Uterus (tissue), 2 donors: ENCODE results near the gene JTB.

Source experiments
- POLR2A ChIP-seq, 2 donors: fragments of 450-650 bp; IDR thresholded peaks; one replicate each; pipeline ENCODE4 v1.6.1; 2016; ENCODE audit warnings: antibody characterized with exemption in 2 of 2, mild to moderate bottlenecking in 1 of 2, moderate library complexity in 1 of 2
- TF ChIP-seq, protein P1 (sequence below), 4 experiments: fragments of 200-600 bp in 2 of 4; fragments of 450-650 bp in 2 of 4; sonication (generic) in 2 of 4; IDR thresholded peaks; one replicate each; pipeline ENCODE4 v1.5.1; 2016 to 2019; ENCODE audit warnings: antibody characterized with exemption in 4 of 4, mild to moderate bottlenecking in 2 of 4, moderate library complexity in 1 of 4

DNA sequence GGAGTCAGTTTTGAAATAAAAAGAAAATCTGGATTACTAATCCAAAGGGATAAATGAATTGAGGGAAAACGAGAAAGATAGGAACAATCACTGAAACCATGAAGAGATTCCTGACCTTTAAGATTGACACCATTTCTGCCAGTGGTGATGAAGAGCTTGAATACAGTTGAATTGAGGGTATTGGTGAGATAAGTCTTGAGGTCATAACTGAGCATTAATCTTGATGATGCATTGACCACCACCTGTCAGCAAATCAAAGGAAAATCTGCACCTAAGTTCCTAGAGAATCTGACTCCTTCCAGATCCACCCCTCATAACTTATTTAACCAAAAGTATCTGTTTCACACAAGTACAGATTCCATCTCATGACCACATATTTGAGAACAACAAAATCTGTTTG, 34.7 kb upstream of the JTB start:
- TF ChIP-seq, protein P1, sequence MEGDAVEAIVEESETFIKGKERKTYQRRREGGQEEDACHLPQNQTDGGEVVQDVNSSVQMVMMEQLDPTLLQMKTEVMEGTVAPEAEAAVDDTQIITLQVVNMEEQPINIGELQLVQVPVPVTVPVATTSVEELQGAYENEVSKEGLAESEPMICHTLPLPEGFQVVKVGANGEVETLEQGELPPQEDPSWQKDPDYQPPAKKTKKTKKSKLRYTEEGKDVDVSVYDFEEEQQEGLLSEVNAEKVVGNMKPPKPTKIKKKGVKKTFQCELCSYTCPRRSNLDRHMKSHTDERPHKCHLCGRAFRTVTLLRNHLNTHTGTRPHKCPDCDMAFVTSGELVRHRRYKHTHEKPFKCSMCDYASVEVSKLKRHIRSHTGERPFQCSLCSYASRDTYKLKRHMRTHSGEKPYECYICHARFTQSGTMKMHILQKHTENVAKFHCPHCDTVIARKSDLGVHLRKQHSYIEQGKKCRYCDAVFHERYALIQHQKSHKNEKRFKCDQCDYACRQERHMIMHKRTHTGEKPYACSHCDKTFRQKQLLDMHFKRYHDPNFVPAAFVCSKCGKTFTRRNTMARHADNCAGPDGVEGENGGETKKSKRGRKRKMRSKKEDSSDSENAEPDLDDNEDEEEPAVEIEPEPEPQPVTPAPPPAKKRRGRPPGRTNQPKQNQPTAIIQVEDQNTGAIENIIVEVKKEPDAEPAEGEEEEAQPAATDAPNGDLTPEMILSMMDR (IDR thresholded peaks at IDR 0.05) = no peak
- no peak for TF ChIP-seq POLR2A (IDR thresholded peaks at IDR 0.05)
